ENCODE results near the gene INPP4A.

The INPP4A gene

DNA sequence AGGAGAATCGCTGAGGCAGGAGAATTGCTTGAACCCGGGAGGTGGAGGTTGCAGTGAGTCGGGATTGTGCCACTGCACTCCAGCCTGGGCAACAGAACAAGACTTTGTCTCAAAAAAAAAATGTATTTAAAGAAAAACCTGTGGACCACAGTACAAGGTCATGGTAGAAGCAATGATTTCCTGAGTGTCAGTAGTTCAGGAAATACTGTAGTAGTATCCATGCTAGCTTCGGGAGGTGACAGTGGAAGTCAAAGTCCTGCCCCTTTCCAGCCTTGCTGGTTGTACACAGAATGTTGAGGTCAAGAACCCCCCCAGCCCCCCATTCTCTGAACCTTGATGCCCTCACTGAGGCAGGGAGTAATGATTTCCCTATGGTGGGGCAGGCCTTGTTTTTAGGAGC lies 56.6 kb downstream of the INPP4A start:
- no peak for DNase-seq

DNA sequence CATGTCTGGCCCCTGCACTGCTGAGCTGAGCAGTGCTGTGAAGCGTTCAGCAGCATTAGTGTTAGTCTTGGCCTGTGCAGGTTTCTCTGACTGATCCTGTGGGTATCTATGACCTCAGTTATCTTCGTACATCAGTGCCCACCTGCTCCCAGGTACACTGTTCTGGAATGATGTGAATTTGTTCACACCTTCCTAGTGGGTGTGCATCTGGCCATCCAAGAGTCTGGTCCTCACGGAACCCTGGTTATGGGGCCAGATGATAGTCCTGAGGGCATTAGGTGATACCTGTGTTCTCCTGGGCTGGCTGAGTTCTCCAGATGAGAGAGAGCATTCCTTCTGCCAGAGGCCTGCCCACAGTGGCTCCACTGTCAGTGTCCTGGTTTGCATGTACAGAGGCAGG lies 57.2 kb downstream of the INPP4A start:
- DNase-seq, result no peak

DNA sequence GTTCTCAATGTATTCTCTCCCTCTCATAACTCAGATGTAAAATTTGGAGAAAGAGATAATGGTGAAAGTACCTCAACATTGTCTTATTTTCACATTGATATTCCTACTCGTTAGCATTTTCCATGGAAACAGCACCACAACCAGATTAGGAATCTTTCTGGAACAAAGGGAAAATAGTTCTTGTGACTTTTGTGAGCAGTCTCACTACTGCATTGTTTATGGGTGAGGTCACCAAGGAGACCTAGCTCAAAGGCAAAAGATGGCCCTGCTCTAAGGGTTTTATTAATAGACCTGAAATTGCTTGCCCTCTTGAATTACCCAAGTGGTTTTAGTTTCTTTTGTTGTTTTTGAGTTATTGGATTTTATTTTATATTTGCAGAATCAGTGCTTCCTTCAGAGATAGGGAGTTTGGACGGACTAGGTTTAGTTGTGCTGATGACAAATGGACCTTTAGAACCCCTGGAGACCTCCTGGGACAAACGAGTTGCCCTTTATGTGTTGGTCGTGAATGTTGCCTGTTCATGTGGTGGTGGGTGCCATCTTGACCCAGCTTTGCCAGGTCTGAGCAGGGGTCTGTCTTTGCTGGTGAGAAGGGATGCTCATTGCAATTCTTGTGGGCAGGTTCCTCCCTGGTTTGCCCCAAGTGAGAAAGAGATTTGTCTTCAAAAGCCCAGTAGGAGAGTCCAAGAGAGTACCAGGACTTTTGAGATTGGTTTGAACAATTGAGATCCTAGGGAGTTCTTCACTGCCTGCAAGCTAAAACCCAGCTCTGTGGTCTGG lies 58.1 kb downstream of the INPP4A start:
- DNase-seq, result no peak

DNA sequence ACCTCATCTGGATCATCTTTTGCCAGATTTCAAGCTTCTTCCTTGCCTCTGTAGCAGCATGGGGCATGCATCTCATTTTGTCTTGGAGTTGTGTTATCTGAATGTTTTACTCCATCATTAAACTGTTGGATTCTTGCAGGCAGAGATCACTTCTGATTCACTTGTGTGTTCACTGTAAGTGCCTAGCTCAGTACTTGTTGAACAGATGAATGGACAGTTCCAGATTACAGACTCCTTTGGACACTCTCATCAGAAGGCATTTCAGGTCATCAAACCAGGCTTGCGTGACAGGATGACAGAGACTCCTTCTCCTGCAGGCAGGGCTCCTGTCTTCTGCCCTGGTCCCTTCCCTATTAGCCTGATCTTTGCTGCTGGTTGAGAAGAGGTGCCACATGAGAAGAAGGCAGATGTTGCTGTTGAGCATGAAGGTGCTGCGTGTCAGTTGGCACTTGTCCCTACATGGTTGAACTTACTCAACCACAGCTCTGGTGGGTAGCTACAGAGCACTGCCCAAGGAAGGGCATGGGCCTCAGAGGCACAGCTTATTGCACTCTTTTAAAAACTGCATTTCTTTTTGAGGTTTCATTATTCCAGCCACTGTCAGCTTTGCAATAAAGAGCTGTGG lies 58.9 kb downstream of the INPP4A start:
- no peak for DNase-seq

DNA sequence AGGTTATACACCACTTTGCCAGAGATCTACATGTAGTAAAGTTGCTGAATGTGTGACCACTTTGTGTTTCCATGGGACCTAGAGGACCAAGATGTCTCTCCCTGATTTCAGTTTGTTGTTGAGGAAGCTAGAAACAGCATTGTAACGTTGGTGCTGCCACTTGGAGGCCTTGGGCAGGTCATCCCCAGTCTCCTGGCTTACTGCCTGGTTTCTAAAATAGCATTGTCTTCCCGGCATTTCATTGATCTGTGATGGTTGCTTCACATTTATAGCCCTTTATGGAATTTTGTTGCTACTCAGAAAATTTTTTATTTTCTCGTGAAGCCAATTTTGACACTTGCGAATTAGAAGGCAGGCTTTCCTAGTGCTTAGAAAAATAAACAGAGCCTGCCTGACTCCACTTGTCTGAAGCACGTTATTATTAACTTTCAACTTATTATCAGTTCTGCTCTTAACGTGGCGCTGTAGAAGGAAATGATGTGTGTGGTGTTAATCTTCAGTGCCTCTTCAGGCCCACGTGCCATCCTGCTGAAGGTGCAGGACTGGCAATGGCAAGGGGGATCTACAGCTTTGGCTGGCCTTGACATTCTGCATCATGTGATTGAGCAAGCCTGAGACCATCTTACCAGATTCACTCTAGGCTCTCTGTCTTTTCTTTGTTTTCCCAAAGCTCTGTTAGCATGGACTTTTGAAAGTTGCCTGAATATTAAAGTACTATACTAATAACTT lies 59.9 kb downstream of the INPP4A start:
- DNase-seq, result no peak

DNA sequence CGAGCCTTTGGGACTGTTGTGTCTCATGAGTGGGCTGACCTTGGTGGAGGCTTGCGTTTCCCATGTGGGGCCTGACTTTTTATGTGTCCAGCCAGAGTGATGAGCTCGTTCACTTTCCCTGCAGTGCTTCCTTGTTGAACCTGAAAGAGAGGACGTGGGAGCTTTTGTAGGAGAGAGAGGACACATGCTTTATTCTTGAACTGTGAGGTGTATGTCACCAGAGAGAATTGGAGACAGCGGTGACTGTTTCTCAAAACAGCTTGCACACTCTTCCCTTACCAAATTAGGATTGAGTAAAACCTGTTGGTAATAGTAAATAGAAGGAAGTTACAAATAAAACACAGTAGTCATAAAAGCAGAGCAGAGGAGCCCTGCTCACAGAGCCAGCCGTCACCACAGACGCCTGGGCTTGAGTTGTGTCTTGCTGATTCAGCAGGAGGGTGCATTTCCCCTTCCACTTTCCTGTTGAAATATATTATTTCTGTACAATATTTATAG lies 60.7 kb downstream of the INPP4A start:
- no peak for DNase-seq

DNA sequence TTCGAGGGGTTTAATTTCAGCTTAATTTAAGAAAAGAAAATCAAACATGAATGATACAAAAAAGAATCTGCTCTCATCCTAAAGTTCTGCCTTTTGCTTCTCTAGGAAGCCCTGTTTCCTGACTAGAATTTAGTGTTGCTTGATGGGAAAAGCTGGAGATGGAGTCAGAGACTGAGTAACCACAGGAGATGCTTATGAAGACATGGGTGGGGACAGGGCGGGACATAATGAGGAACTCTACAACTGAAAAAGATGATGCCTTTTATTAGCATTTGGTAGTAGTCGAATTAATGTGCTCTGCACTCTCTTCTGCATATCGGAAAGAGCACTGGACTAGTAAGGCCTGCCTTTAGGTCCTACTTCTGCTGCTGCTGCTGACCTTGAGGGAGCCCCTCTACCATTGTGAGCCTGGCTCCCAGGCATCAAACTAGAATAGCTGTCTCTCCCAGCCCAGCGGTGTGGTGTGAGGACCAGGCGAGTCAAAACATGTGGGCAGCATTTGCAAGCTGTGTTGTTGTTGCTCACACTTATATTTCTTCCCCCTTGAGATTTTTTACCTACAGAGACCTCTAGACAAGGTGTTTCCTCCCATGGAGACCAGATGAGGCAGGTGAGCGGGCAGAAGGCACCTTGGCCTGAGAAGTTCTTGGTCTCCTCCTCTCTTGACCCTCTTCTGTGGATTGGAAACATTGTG lies 61.5 kb downstream of the INPP4A start:
- no peak for DNase-seq

DNA sequence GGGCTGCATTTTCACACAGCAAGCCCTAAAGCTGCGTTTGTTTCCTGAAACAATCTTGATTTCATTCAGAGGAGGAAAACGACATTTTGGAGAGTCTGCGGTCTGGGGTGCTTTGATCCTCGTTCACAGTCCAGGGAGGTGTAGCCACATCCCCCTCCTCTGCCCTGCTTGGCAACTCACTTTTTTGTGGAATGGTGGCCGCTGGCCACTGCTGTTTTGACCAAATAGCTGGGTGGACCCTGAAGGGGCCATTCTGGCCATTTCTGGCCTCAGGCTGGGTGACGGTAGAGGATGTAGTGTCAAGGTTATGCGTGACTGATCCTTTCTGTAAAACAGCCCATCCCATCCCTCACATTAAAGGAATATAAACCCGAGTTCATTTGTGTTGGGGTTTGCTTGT lies 62.2 kb downstream of the INPP4A start:
- DNase-seq, result no peak

DNA sequence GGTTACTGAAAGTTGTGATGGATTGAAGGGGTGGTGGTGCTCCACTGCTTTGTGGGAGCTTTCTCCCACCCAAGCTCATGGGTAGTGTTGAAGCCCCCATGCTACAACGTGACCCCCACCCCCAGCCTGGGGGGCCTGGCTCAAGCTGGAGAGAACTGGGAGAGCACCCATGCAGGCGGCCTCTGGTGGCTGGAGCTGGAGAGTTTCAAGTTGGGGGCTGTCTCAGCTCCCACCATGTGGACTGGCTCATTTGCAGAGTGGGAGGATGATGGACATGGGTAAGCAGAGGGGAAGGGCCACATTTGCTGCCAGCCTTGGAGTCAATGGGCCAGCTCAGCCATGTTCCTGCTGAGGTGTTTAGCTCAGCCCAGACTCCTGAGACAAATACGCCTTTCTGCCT lies 62.8 kb downstream of the INPP4A start:
- no peak for DNase-seq

DNA sequence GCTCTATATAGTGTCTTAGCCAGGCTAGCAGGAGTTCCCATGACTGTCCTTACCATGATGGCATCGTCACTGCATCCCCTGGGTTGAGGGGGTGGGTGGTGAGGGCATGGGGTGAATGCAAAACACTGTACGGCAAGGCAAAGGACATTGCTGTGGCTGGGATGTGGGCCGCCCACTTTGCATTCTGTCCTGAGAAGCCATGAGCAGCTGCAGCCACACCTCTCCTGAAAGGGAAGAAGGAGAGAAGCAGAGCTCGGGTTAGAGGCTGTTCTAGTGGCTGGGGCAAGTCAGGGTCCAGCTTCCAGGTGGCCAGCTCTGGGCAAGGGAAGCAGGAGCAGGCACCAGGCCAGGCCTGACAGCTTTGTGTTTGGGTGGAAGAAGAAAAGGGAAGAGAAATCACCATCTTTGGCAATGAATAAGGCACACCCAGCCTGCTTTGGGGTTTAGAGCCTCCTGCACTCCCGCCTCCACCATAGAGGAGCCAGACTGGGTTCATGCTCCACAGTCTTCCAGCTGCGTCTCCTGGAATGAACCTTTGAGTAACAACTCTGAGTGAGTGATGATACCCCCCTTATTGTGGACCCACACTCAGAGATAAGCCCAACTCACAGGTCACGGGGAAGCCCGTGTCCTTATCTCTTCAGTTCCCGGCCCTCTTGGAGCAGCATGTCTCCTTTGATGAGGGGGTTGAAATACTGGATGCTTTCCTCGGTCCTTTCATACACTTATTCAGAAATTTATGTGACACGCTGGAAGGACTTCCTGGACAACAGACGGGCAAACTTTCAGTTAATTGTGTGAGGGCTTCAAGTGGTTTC lies 63.4 kb downstream of the INPP4A start:
- DNase-seq, result no peak

DNA sequence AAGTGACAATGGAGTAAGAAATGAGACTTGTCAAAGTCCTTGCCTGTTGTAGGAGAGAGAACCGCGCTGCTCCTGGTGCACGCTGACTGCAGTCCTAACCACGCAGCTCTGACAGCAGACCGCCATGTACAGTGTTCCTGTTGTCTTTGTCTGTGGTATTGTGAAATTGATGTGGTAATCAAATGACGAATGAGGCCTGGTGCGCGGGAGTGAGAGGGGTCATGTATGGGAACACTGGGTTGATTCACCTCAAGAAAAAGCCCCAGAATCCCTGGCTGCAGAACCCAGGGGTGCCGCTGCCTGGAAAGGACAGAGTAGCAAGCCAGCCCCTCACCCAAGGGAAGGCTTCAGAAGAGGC lies 64.0 kb downstream of the INPP4A start:
- peak; percentile 39 for DNase-seq

DNA sequence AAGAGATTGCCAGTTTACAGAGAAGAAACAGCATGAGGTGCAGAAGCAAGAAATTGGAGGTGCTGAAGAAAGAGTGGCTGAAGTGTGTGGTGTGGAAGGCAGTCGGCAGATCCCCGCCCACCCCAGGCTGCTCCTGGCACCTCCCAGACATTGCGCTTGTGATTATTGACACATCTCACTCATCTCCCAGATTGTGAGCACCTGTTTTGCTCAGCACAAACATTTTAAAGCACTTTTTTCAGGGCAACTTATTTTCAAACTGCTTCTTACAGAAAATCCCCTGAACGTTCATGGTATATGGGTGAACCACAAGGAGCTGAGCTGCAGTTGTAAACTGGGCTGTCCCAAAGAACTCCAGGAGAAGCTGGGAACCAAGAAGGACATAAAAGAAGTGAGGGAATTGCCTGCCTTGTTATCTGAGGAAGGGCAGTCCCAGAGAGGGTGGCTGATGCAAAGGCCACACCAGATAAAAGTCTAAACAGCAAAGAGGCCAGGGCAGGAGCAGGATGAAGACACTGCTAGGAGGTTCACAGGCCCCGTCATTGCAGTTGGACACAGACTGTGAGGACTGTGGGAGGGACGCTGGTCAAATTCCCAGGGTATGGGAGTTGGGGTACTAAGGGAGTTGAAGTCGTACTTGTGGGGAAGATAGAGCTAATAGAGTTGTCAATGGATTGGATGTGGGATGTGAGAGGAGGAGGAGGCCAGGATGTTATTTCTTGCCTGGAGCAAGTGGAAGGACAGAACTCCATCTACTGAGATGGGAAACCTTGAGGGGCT lies 65.1 kb downstream of the INPP4A start:
- DNase-seq, result no peak

DNA sequence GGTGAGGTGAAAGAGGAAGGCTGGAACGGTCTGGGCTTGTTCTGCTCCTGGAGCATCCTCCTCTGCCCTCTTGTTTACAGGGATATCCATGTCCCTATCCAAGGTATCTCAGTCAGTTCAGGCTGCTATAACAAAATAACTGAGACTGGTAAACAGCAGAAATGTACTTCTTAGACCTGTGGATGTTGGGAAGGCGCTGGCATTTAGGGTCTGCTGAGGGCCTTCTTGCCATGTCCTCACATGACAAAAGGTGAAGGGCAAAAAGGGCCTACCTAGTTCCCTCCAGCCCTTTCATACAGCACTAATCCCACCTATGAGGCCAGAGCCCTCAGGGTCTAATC lies 65.6 kb downstream of the INPP4A start:
- no peak for DNase-seq

DNA sequence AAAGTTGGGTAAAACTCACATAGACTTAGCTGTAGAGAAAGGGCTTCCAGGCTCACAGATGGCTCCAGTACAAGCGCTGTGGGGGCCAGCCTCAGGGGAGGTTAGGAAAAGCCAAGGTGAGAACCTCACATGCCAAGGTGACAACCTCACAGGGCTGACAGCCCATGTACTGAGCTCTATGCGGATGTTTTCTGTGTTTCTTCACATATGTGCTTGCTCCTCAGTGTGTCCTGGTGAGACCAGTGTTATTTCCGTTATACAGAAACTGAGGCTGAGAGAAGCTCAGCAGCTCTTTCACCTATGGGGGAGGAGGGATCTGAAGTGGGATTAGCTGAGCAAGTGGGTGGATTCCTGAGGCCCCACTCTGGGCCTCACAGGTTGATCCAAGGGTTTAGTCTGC lies 67.3 kb downstream of the INPP4A start:
- no peak for DNase-seq

DNA sequence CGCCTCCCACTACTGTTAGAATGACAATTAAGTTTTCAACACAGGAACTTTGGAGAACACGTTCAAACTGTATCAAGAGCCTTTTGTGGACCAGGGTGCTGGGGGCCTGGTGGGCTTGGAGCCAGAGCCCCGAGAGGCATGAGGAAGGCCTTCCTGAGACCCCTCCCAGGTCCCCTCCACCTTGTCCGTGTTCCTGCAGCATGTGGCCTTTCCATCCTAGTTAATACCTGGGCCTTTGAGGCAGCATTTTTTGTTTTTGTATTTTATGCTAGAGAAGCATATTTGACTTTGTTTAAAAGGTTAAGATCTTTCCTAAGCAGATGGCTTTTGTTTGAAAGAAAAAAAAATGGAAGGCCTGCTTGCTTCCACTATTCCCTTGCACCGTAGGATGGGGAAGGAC lies 68.0 kb downstream of the INPP4A start:
- DNase-seq, result no peak

DNA sequence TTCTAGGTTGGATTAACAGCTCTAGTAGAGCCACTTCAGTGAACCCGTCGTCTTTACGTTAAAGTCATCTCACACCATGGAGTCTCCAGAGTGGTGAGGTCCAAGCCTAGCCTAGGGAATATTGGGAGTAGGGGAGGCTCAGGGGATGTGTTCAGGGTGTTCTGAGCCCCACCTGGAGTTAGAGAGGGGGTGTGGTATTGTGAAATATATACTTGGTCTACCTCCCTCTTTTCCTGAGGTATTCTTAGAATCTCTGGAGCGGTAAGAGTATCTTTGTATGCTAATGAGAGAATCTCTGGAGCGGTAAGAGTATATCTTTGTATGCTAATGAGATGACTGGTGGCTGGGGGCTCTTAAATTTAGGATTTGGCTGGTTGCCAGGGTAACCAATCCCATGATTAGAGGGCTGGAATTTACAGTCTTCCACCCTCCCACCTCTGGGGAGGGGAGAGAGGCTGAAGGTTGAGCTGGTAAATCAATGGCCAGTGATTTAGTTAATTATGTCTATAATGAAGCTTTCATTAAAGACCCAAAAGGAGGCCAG lies 69.5 kb downstream of the INPP4A start:
- no peak for DNase-seq

DNA sequence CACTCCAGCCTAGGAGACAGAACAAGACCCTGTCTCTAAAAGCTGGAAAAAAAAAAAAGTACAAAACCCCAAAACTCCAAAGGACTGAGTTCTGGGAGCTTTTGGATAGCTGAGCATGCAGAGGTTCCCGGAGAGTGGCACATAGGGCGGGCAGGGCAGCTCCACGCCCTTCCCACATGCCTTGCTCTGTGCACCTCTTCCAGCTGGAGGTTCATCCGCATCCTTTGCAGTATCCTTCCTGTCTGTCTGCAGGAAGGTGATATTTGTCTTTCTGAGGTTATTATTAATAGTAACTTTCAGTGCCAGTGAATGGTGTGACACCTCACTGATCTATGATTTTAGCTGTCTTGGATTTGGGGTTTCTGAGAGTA lies 70.2 kb downstream of the INPP4A start:
- no peak for DNase-seq

DNA sequence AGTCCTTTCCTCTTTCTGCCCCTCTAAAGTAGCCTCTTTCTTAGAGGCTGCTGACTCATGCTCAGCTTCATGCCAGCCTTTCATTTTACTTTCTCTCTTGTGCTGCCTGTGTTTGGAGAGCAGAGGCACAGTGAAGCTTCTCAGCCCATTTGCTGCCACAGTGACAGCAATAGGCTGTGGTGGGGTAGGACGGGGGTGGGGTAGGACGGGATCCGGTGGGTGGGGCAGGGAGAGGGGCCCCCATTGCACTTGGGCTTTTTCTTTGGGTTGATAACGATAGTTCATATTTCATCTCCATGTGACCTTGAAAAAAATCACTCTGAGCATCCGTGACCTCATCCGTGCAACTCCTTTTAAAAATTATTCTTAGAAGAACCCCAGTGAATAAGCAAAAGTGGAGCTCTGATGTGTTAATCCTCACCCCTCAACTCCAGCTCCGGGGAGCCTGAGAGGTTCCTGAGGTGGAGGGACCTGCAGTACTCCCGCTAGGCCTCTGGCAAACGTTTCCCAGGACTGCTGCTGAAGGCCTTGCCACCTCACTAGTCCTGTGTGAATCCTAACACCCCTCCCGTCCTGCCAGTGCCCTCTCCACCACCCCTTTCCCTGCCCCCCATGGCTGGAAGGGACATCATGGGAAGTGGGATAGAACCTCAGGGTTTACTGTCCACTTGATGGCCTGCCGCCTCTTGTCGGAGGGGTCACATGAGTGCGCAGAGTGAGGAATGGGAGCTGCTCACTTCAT lies 70.8 kb downstream of the INPP4A start:
- no peak for DNase-seq

DNA sequence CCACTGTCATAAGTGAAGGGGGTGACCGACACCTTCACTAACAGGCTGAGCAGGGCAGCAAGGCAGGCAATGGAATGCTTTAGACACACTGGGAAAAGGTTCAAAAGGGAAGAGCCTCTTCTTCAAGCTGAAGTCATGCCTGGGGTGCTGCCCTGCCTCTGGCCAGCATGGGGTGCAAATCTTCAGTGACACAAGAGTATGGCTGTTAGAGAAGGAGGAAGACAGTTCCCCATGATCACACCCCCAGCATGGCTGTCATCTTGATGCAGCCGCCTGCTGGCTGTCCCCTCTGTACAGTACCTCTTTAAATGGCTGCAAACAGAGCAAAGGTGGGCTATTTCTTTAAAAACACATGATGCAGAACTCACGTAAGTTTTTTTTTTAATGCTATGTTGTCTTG lies 71.9 kb downstream of the INPP4A start:
- no peak for DNase-seq

DNA sequence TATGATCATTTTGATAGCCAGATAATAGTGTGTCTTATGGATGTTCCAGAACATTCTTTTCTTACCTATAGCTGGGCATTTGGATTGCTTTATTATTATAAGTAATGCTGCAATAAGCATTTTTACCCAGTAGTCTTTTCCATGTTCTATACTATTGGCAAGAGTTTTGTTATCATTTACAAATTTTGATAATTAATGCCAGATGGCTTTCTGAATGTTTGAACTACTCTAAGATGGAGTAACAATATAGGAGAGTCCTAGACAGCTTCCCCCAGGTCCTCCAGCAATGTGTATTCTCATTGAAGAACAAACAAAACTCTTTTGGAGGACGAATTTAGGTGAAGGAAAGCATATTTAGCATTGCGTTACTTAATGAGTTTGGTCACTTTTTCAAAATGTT lies 73.0 kb downstream of the INPP4A start:
- DNase-seq, result no peak

DNA sequence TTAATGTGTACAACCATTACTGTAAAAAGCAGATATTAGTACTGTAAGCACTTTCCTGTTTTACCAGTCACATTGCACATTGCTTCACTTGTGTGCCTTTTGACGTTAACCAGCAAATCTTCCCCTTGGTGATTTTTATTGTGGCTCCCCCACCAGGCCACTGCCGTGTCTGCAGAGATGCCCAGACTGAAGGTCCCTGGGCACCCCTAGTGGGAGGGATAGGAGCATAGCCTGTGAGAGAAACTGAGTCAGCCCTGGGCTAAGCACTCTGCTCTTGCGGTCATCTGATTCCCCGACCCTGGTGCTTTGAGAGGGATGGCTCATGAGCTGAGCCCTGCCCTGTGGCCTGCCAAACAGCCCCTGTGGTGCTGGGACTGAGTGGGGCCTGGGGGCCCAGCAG lies 73.4 kb downstream of the INPP4A start:
- peak; percentile 38 for DNase-seq

Data from activated CD4-positive, alpha-beta T cell treated with anti-CD3 and anti-CD28 coated beads for 1 hour (primary cell).